CD14-positive monocyte (primary cell): ENCODE data around the gene EXT2. TPM values are rescaled to one million over a fixed set of nuclear protein-coding genes. Genes with fewer than 3 reads are reported as not detected.

Source experiments
- DNase-seq, 3 donors: peaks; one replicate each; pipeline ENCODE4 v3.0.0-alpha.2; 2011 to 2022
- H2AFZ ChIP-seq: 2 replicates; pipeline ENCODE4 v1.6.0; 2012; ENCODE audit warnings: mild to moderate bottlenecking, low read depth, low read length, inconsistent platforms; ENCODE audit not compliant: insufficient read depth, poor library complexity, severe bottlenecking
- H3K27ac ChIP-seq, 2 donors: 1 replicate in 1 of 2; 2 replicates in 1 of 2; pipeline ENCODE4 v1.5.1; 2012 to 2013; ENCODE audit warnings: low read length in 2 of 2, control low read depth in 1 of 2, inconsistent platforms in 1 of 2, low read depth in 1 of 2, mild to moderate bottlenecking in 1 of 2
- H3K27me3 ChIP-seq, 2 donors: one replicate each; pipeline versions ENCODE4 v1.6.0 to v1.6.1; 2011 to 2013; ENCODE audit warnings: low read length in 2 of 2; ENCODE audit not compliant: control insufficient read depth in 2 of 2, insufficient read depth in 2 of 2
- H3K36me3 ChIP-seq, 2 donors: replicated peaks in 1 of 2; 1 replicate in 1 of 2; 2 replicates in 1 of 2; pipeline versions ENCODE4 v1.5.1 to v1.6.1; 2012 to 2013; ENCODE audit warnings: low read length in 2 of 2, control low read depth in 1 of 2, inconsistent platforms in 1 of 2, mild to moderate bottlenecking in 1 of 2; ENCODE audit not compliant: insufficient read depth in 2 of 2, control insufficient read depth in 1 of 2
- H3K4me1 ChIP-seq, 2 donors: 1 replicate in 1 of 2; 2 replicates in 1 of 2; pipeline versions ENCODE4 v1.5.1 to v1.6.1; 2012 to 2013; ENCODE audit warnings: low read length in 2 of 2, control low read depth in 1 of 2, inconsistent platforms in 1 of 2, mild to moderate bottlenecking in 1 of 2, moderate library complexity in 1 of 2; ENCODE audit not compliant: insufficient read depth in 2 of 2, control insufficient read depth in 1 of 2
- H3K4me2 ChIP-seq: replicated peaks from 2 replicates; pipeline ENCODE3; 2012; ENCODE audit warnings: low read length, moderate library complexity, mild to moderate bottlenecking; ENCODE audit not compliant: poor library complexity, severe bottlenecking; ENCODE audit errors: extremely low read depth
- H3K4me3 ChIP-seq, 3 experiments: fragments of 200-600 bp in 1 of 3; sonication (generic) in 1 of 3; replicated peaks in 1 of 3; 1 replicate in 2 of 3; 2 replicates in 1 of 3; pipeline ENCODE4 v1.5.1; 2011 to 2013; ENCODE audit warnings: low read length in 3 of 3, mild to moderate bottlenecking in 3 of 3, control low read depth in 2 of 3, low read depth in 2 of 3, inconsistent platforms in 1 of 3, moderate library complexity in 1 of 3
- H3K79me2 ChIP-seq: 2 replicates; pipeline ENCODE4 v1.6.0; 2012; ENCODE audit warnings: mild to moderate bottlenecking, control low read depth, inconsistent platforms, low read length, moderate library complexity; ENCODE audit not compliant: insufficient read depth
- H3K9ac ChIP-seq: 2 replicates; pipeline ENCODE4 v1.6.0; 2017; ENCODE audit warnings: low read length, mild to moderate bottlenecking; ENCODE audit not compliant: insufficient read depth, poor library complexity, severe bottlenecking
- H3K9me3 ChIP-seq, 2 donors: replicated peaks in 1 of 2; 1 replicate in 1 of 2; 2 replicates in 1 of 2; pipeline versions ENCODE4 v1.5.1 to v1.6.1; 2012 to 2013; ENCODE audit warnings: low read length in 2 of 2, control low read depth in 1 of 2; ENCODE audit not compliant: control insufficient read depth in 1 of 2, insufficient read depth in 1 of 2
- H4K20me1 ChIP-seq: 2 replicates; pipeline ENCODE4 v1.6.0; 2012; ENCODE audit warnings: mild to moderate bottlenecking, low read length, control low read depth, moderate library complexity; ENCODE audit not compliant: insufficient read depth
- H3K27ac Mint-ChIP-seq, 7 donors: one replicate each; pipeline ENCODE4 v1.8.0; 2020; ENCODE audit warnings: mild to moderate bottlenecking in 7 of 7, mixed read lengths in 7 of 7, moderate library complexity in 6 of 7, inconsistent platforms in 2 of 7
- H3K27me3 Mint-ChIP-seq, 3 donors: one replicate each; pipeline ENCODE4 v1.8.0; 2021 to 2022; ENCODE audit warnings: low read depth in 3 of 3, mild to moderate bottlenecking in 3 of 3, mixed read lengths in 3 of 3, moderate library complexity in 3 of 3, inconsistent platforms in 1 of 3
- H3K36me3 Mint-ChIP-seq, 2 donors: one replicate each; pipeline ENCODE4 v1.8.0; 2020; ENCODE audit warnings: mixed read lengths in 2 of 2, inconsistent platforms in 1 of 2, mild to moderate bottlenecking in 1 of 2
- H3K4me1 Mint-ChIP-seq: one replicate; pipeline ENCODE4 v1.8.0; 2020; ENCODE audit warnings: mild to moderate bottlenecking, mixed read lengths
- H3K4me3 Mint-ChIP-seq, 2 donors: one replicate each; pipeline ENCODE4 v1.8.0; 2020; ENCODE audit warnings: mild to moderate bottlenecking in 2 of 2, mixed read lengths in 2 of 2, moderate library complexity in 1 of 2
- H3K9me3 Mint-ChIP-seq, 7 donors: one replicate each; pipeline ENCODE4 v1.8.0; 2020 to 2022; ENCODE audit warnings: mixed read lengths in 7 of 7, mild to moderate bottlenecking in 6 of 7, moderate library complexity in 6 of 7, inconsistent platforms in 2 of 7
- CTCF ChIP-seq: fragments of 200-600 bp; IDR thresholded peaks from one replicate; pipeline ENCODE4 v1.8.0; 2022; ENCODE audit warnings: antibody characterized with exemption, mild to moderate bottlenecking
- WGBS: methylation state at CpG from one replicate; pipeline ENCODE4 v1.1.5; 2013; ENCODE audit warnings: missing lambda C conversion rate; ENCODE audit not compliant: insufficient coverage; 5-methylcytosine and 5-hydroxymethylcytosine counted together
- intact Hi-C, 2 donors: fragments of 100-400 bp; cut with micrococcal nuclease; formaldehyde crosslinking; loops; one replicate each; pipeline versions ENCODE4 v1.15.0 to v1.15.1; 2023
- polyA plus RNA-seq, 3 donors: library from polyadenylated mRNA; depleted of rRNA in 1 of 3; unstranded in 2 of 3; stranded (reverse) in 1 of 3; fragments of 300-500 nt in 2 of 3; fragments of >200 nt in 1 of 3; fragmentation: Illumina TruSeq in 2 of 3; gene quantifications; 1 replicate in 2 of 3; 2 replicates in 1 of 3; pipeline ENCODE4 v1.2.3, GENCODE V29; 2012 to 2021

EXT2 gene
- polyA plus RNA-seq, 3 donors = 17.2 to 41.1 (median 34.2) TPM

- Histone ChIP-seq H3K27ac (no peak overlapping the region), H3K36me3 (peaks cover 0 to 34% of the 10 kb centered on the region in 2 donors), H3K9me3 (no peaks in the 10 kb centered on the region), H3K79me2 (no peaks in the 10 kb centered on the region), H3K9ac (no peak overlapping the region), H3K27me3 (no peaks in the 10 kb centered on the region), H3K4me3 (no peak overlapping the region), H2AFZ (no peak overlapping the region), H3K4me2 (no peak overlapping the region), H4K20me1 (no peaks in the 10 kb centered on the region), H3K4me1 (no peaks in the 10 kb centered on the region)
- WGBS = no CpG with 5 or more reads among the region's 6 CpGs
- intact Hi-C loops = no loop called here
- DNase-seq = no peak
- no peak for TF ChIP-seq CTCF
- peaks cover 0 to 2% (median 0%) of the 10 kb centered on the region in 7 donors for H3K9me3 Mint-ChIP-seq
- peak overlapping the region in 1 of 2 donors; percentile 16 for H3K4me3 Mint-ChIP-seq
- peak overlapping the region in 1 of 7 donors; percentile 7 for H3K27ac Mint-ChIP-seq
- peaks cover 36 to 37% of the 10 kb centered on the region in 2 donors for H3K36me3 Mint-ChIP-seq
- peaks cover 3% of the 10 kb centered on the region for H3K4me1 Mint-ChIP-seq
- peaks cover 0 to 2% (median 0%) of the 10 kb centered on the region in 3 donors for H3K27me3 Mint-ChIP-seq
Measured at GRCh38 chr11:44079376-44079775, 16.1 kb upstream of the EXT2 start.

GRCh38 chr11:44080951-44081350 lies 14.5 kb upstream of the EXT2 start:
- peaks cover 0 to 3% of the 10 kb centered on the region in 2 donors for H3K9me3 ChIP-seq
- DNase-seq = no peak
- no peak overlapping the region for H3K27ac ChIP-seq
- Mint-ChIP-seq H3K27me3 (peaks cover 0 to 2% (median 0%) of the 10 kb centered on the region in 3 donors), H3K36me3 (peaks cover 20 to 26% of the 10 kb centered on the region in 2 donors), H3K9me3 (peaks cover 2 to 10% (median 4%) of the 10 kb centered on the region in 7 donors), H3K27ac (no peak overlapping the region), H3K4me3 (no peak overlapping the region), H3K4me1 (no peaks in the 10 kb centered on the region)
- H3K27me3 ChIP-seq = no peaks in the 10 kb centered on the region
- H3K4me1 ChIP-seq = no peaks in the 10 kb centered on the region
- H2AFZ ChIP-seq = no peak overlapping the region
- TF ChIP-seq CTCF = no peak
- WGBS = 52% methylated on average over 4 of the region's 9 CpGs
- intact Hi-C loops = no loop called here
- no peak overlapping the region for H3K4me3 ChIP-seq
- no peak overlapping the region for H3K9ac ChIP-seq
- peaks cover 0 to 24% of the 10 kb centered on the region in 2 donors for H3K36me3 ChIP-seq
- H3K79me2 ChIP-seq = no peaks in the 10 kb centered on the region
- no peaks in the 10 kb centered on the region for H4K20me1 ChIP-seq
- H3K4me2 ChIP-seq = no peak overlapping the region
